GM13977 (cell line): Measurements from ENCODE around the gene ADRM1.

Experiments used
- DNase-seq: peaks from one replicate; pipeline ENCODE4 v3.0.0; 2012; ENCODE audit warnings: low spot score
- CTCF ChIP-seq: IDR thresholded peaks from 2 replicates; pipeline ENCODE4 v1.5.1; 2012; ENCODE audit warnings: mild to moderate bottlenecking, control low read depth; ENCODE audit not compliant: insufficient read depth; ENCODE audit errors: extremely low read depth, missing control alignments
- in situ Hi-C: fragments of 300-500 bp; cut with MboI; formaldehyde crosslinking; loops from one replicate; pipeline ENCODE4 v1.12.0; 2022; ENCODE audit warnings: low sequenced_read_pairs, low pct_unique_long_range_greater_than_20kb, mixed read lengths, inconsistent platforms; ENCODE audit not compliant: unreplicated experiment

The ADRM1 gene

GRCh38 chr20:62301111-62301668 is 1.6 kb upstream of the ADRM1 start:
- in situ Hi-C loops, result no loop called here
- no peak for DNase-seq
- no peak for TF ChIP-seq CTCF

- DNase-seq, result peak; percentile 94
- in situ Hi-C loops, result no loop called here
- TF ChIP-seq CTCF, result peak; percentile 96
These were observed 940 bp upstream of the ADRM1 start for GRCh38 chr20:62301773-62302340.

- no peak for TF ChIP-seq CTCF
- in situ Hi-C loops, result no loop called here
- no peak for DNase-seq
These were observed 204 bp downstream of the ADRM1 start for GRCh38 chr20:62303062-62303339.

- TF ChIP-seq CTCF, result no peak
- in situ Hi-C loops, result no loop called here
- peak; percentile 65 for DNase-seq
These were observed 786 bp downstream of the ADRM1 start for GRCh38 chr20:62303340-62304226.

GRCh38 chr20:62304331-62305148 is 1.7 kb downstream of the ADRM1 start:
- no peak for TF ChIP-seq CTCF
- in situ Hi-C loops, result loop anchor here (5.0 kb wide), 1 partner anchor 78 kb away; no protein-coding TSS in a partner anchor
- no peak for DNase-seq

GRCh38 chr20:62305149-62305764 is 2.5 kb downstream of the ADRM1 start:
- no peak for DNase-seq
- in situ Hi-C loops, result loop anchor here (5.0 kb wide), 1 partner anchor 77 kb away; no protein-coding TSS in a partner anchor
- no peak for TF ChIP-seq CTCF
